Fibroblast of pulmonary artery (primary cell): ENCODE results near the gene UGT1A7.

ENCODE experiments used
- DNase-seq: peaks from one replicate; pipeline ENCODE4 v3.0.0-alpha.2; 2010; ENCODE audit warnings: low read depth
- H3K4me3 ChIP-seq: replicated peaks from 2 replicates; pipeline ENCODE4 v1.5.1; 2011; ENCODE audit warnings: low read depth, mild to moderate bottlenecking, control low read depth, low read length, moderate library complexity
- CTCF ChIP-seq: IDR thresholded peaks from 2 replicates; pipeline ENCODE4 v1.5.1; 2011; ENCODE audit warnings: mild to moderate bottlenecking, control low read depth, low read length, inconsistent platforms; ENCODE audit errors: missing control alignments

The UGT1A7 gene

GRCh38 chr2:233811732-233812131 is 130.0 kb downstream of the UGT1A7 start:
- H3K4me3 ChIP-seq, result no peak overlapping the region
- TF ChIP-seq CTCF, result no peak
- no peak for DNase-seq

DNA sequence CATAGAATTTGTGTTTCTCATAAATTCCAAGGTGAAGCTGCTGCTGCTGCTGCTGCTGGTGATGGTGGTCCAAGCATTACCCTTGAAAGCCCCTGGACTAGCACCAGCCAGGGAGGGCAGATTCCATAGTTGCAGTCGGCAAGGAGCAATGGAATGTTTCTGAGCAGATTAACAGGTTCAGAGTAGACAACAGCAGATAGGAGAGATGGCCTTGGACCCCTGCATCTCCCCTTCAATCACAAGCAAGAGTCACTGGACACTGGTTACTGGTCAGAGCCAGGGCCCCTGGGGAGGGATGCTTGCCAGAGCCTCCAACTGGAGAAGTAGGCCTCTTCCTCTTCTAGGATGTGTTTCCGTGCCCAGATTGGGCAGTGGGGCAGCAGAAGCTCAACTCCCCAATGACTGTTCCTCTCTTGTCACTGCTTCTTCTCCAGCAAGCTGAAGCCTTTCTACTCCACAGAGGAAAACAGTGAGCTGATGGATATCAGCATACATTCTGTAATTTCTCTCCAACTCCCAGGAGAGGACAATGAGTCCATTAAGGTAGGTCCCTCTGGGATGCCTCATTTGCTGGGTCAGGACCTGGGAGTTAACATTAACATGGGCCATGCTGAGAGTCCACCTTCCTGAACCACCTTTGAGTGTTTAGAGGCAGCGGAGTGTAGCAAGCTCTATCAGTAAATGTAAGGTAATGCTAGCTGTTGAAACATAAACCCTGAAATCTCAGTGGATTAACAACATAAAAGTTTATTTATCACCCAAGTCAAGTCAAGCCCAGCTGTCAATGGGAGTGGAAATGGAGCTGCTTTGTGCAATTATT is 131.7 kb downstream of the UGT1A7 start:
- no peak overlapping the region for H3K4me3 ChIP-seq
- no peak for DNase-seq
- no peak for TF ChIP-seq CTCF

- no peak for TF ChIP-seq CTCF
- no peak for DNase-seq
- no peak overlapping the region for H3K4me3 ChIP-seq
These were observed 132.5 kb downstream of the UGT1A7 start for GRCh38 chr2:233814056-233814835.

GRCh38 chr2:233815861-233816260 is 134.2 kb downstream of the UGT1A7 start:
- TF ChIP-seq CTCF, result no peak
- DNase-seq, result no peak
- no peak overlapping the region for H3K4me3 ChIP-seq

DNA sequence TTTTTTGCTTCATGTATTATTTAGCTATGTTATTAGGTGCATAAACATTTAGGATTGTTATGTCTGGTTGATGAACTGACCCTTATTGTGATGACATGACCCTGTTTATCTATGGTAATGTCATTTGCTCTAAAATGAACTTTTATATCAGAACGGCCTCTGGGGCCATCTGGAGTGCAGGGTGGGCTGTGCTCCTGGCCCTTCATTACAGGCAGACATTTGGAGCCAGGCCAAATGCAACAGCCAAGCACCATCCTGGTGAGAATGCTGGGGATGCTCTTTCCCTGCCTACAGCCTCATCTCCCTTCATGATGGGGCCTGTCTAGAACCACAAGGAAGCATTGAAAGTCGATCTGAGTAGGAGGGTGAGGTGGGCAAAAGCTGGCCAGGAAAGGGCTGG is 134.6 kb downstream of the UGT1A7 start:
- DNase-seq, result no peak
- H3K4me3 ChIP-seq, result no peak overlapping the region
- TF ChIP-seq CTCF, result no peak

- TF ChIP-seq CTCF, result no peak
- H3K4me3 ChIP-seq, result no peak overlapping the region
- no peak for DNase-seq
These were observed 135.1 kb downstream of the UGT1A7 start for GRCh38 chr2:233816771-233817170.
